GM21360 (cell line): ENCODE data around the gene CXCL6.

Experiments used
- ATAC-seq: cut with Tn5 transposase; IDR thresholded peaks from one replicate; pipeline ENCODE4 v1.9.1; 2021; ENCODE audit warnings: mild to moderate bottlenecking, moderate library complexity; ENCODE audit not compliant: unreplicated experiment

CXCL6 gene

DNA sequence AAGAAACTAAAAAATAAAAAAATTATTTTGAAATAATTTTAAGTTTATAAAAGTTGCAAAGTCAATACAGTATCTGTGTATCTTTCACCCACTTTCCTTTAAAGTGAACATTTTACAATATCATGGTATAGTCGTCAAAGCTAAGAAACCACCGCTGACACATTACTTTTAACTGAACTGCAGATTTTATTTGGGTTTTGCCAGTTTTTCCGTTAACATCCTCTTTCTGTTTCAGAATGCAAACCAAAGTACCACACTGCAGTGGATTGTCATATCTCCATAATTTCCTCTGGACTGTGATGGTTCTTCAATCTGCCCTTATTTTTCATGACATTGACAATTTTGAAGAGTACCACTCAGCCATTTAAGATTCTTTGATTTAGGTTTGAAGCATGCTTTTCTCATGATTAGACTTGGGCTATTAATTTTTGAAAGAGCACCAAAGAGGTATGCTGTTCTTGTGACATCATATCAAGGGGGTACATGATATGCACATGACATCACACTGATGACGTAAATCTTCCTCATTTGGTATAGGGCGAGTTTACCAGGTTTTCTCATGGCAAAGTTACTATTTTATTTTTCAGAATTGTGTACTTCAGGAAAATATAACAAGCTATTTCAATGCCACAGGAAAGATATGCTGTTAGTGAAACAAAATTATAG, 29.1 kb downstream of the CXCL6 start:
- no peak for ATAC-seq

DNA sequence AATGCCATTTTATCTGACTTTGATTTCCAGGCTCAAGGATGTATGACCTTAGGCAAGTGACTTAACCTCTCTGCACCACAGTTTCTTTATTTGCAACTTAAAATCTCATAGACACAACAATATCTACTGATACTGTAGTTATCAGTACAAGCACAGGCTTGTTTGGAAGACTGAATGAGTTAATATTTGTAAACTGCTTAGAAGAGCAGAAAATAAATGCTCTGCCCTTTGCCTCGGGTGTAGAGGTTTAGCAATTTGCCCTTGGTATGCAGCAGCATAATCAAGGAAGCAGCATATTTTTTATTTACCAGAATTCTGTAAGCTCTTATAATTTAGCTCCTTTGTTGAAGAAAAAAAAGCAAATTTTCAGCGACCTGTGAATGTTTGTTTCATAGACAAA, 29.8 kb downstream of the CXCL6 start:
- no peak for ATAC-seq

DNA sequence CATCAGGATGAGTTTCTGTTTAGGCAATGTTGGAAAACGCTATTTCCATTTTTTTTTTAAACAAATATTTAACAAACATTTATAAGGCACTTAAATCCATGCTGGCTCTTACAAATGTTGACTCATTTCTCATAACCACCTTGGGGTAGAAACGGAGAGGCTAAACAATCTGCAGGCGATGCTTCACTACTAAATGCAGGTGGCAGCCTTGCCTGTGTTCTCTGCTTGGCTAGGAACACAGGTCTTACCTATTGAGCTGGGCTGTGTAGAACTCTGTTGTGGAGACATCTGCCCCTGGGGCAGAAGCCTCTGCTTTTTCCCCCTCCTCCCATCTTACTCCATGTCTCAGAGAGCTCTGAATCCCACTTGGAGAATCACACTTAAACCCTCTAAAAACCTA, 31.3 kb downstream of the CXCL6 start:
- ATAC-seq: no peak

DNA sequence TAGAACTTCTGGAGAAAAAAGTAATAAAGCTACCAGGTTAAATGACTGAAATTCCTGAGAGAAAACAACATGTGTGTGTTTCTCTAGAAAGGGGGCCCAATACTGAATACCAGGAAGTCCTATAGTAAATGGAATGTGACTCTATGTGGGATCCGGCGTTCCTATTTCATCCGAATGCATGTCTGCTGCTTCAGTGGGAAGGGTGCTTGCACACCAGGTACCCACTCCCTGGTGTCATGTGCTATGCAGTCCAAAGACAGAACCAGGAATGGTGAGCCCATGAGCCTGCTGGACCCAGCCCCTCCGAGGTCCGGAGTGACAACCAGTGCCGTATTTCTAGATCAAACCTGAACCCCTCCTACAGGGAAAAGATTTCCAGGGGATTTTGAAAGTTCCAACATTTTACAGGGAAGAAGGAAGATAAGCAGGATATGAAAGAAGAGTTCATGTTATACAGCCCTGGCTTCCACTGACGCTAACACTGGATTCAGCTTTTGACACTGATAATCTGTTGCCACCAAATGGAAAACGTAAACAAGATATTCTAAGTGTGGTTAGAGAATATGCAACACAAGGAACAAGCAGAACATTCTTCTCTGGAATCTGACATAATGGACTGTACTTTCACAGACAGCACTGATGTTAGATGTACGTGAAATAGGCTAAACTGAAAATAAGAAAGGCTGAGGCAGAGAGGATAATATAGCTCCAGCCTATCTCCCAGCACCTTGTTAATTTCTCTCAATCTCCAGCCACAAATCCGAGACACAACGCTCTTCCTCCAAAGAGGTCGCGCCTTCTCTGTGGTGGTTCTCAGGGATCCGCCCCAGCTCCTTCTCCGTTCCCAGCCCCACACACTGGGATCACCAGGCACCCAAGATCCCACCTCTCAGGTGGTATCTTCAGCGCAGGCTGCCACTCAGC, 32.0 kb downstream of the CXCL6 start:
- no peak for ATAC-seq

DNA sequence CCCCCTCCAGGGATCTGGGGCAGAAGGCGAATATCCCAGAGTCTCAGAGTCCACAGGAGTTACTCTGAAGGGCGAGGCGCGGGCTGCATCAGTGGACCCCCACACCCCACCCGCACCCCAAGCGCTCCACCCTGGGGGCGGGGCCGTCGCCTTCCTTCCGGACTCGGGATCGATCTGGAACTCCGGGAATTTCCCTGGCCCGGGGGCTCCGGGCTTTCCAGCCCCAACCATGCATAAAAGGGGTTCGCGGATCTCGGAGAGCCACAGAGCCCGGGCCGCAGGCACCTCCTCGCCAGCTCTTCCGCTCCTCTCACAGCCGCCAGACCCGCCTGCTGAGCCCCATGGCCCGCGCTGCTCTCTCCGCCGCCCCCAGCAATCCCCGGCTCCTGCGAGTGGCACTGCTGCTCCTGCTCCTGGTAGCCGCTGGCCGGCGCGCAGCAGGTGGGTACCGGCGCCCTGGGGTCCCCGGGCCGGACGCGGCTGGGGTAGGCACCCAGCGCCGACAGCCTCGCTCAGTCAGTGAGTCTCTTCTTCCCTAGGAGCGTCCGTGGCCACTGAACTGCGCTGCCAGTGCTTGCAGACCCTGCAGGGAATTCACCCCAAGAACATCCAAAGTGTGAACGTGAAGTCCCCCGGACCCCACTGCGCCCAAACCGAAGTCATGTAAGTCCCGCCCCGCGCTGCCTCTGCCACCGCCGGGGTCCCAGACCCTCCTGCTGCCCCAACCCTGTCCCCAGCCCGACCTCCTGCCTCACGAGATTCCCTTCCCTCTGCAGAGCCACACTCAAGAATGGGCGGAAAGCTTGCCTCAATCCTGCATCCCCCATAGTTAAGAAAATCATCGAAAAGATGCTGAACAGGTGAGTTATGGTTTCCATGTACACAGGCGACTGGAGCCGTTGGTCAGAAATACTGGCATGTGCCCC, 32.9 kb downstream of the CXCL6 start, which contains the start of gene CXCL1:
Gene CXCL1 (plus strand): TSS at position 264 of the 926 bp plus-strand sequence. CDS start 78 bp downstream, at position 342.
- ATAC-seq: no peak

DNA sequence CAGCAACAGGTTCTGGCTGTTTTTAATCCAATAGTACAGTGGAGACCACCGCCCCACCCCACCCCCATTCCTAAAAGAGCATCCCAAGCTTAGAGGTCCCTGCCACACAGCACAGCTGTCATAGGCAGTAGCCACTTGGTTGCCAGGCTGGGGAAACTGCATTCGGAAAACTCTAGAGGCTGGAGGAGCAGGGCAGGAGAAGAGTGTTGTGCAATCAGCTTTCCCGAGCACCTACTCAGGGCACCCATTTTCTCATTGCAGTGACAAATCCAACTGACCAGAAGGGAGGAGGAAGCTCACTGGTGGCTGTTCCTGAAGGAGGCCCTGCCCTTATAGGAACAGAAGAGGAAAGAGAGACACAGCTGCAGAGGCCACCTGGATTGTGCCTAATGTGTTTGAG, 33.8 kb downstream of the CXCL6 start:
- no peak for ATAC-seq

DNA sequence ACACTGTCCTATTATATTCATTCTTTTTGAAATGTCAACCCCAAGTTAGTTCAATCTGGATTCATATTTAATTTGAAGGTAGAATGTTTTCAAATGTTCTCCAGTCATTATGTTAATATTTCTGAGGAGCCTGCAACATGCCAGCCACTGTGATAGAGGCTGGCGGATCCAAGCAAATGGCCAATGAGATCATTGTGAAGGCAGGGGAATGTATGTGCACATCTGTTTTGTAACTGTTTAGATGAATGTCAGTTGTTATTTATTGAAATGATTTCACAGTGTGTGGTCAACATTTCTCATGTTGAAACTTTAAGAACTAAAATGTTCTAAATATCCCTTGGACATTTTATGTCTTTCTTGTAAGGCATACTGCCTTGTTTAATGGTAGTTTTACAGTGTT, 34.3 kb downstream of the CXCL6 start:
- no peak for ATAC-seq

DNA sequence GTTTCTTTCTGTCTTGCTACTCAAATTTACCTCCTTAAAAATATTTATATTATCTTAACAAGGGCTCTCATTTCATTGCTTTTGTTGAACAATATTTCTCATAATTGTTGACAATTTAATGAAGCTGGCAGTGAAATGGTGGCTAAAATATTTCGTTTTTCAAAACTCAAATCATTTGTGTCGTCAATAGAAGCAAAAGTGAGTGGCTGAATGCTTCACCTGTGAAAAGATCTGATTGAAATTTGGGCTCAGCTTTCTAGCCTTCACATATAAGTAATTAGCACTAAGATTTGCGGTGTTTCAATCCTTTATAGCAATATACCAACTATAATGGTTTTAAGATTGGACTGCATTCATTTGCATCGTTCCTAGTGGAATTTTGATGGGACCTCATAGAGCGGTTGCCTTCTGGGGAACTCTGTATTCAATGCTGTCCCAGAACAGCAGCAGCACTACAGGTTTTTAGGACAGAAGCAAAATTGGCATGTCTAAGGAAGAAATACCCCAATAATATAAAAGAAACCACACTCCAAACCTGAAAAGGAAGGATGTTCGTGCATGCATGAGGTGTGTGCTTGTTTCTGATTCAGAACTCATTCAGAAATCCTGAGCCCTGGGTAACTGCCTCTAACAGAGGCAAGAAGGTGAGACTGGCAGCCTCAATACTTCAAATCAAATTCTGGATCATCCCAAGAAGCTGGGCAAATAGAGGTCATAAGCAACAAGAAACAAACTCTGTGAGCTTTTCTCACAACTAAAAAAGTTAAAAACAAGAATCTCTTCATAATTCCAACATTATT, 35.2 kb downstream of the CXCL6 start:
- no peak for ATAC-seq

DNA sequence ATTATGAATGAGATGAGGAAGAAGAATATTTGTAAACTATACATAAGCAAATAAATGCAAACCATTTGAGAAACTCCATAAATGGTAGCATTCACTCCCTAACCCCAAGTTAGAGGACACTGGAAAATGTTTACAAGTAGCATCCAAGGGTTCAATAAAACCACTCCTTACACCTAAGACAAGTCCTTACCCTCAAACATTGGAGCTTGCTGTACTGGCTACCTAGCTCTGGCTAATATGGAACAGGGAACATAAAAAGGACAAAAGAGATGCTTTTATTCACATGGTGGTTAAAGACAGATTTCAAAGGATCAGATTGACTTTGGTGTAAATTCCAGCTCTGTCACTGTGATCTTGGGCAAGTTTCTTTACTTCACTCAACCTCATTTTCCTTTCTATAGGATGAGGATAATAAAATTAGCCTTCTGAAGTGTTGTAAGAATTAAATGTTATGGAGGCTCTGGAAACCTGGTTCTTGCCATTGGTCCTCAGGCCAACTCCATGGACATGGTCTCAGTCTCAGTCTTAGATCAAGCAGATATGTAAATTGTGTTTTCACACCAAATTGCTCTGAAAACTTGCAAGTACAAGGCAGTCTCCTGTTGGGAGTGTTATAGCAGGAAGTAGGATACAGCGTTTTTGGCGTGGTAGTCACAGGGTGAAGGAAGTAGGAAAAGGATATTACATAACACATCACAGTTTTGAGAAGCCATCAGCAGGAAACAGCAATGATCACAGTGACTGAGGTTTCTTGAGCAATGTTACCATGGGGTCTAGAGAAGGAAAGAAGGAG, 36.0 kb downstream of the CXCL6 start:
- no peak for ATAC-seq

DNA sequence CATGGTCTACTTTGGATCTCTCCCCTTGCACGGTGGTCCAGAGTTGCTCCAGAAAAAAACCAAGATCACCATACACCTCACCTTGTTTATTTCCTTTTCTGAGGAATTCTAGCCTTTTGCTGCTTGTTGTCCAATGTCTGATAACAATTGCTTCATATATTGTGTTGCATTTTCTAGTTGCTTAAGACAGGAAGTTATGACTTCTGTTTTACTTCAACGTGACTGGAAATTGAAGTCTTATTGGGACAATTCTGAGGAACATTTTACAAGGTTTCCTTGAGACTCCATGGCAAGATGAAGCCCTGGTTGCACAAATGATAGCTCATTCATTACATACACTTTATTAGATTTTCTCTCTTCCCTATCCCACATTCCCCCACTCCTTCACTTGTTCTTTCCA, 37.9 kb downstream of the CXCL6 start:
- no peak for ATAC-seq

DNA sequence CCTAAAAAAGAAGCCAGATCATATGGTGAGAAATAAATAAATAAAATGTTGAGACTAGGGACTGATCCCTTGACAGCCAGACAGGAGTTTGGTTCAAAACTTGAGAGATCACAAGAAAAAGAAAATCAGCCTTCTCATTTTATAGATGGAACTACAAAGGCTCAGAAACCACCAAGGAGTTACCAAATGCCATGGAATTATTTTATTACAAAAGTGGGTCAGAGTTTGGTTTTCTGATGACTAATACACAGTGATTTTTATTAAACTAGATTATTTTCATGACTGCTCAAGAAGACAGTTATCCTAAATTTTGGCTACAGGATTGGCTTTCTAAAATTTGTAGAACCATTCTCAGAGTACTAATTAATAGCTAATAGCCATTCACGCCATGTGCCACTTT, 38.9 kb downstream of the CXCL6 start:
- no peak for ATAC-seq

DNA sequence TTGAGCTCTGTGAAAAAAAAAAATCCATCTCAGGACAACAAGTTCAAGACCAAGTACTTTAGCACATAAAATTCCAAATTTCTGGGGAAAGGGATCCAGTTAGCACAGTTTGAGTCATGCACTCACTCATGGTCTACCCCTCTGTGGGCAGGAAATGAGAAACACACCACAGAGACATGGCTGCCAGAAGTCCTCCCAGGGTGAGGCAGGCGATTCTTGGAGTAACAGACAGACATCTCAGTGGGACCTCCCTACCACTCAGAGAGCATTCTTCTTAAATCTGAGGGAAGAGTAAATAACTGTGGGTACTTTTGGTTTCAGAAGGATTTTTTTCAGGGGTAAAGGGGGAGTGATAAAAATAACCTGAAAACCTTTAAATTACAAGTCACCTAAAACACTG, 46.8 kb downstream of the CXCL6 start:
- no peak for ATAC-seq

DNA sequence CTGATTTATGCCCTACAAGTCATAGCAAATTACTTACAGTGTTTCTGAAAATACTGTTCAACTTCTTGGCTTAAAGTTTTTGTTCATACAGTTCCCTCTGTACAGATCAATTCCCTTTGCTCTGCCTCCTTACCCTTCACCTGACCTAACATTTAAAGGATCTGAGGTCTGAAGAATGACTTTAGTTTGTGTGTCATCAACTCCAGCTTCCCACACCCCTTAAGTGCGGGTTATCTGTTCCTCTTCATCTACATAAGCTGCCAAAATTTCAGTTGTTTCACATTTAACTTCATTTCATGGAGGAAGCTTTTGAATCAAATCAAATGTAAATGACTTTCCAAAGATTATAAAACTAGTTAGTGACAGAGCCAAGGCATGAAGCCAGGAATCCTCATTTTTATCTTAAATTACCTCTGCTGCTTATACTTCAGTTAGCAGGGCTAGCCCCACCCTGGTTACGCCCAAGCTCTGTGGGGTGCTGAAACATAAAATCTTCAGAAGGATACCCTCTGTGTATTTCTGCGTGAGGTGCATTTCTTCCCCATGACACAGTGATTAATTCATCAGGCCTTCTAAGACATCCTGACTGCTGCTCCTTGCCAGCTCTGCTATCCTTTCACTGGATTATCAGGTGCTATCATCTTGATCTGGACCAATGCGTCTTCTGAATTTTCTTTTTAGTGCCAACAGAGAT, 49.2 kb downstream of the CXCL6 start:
- ATAC-seq: no peak
